ENCODE results near the gene STAB2.

GRCh38 chr12:103778781-103779180 lies 191.7 kb downstream of the STAB2 start:
- no peak for TF ChIP-seq CTCF (IDR thresholded peaks at IDR 0.05; ENCODE audit: low read depth, low read length, poor library complexity, severe bottlenecking)
- no peak for TF ChIP-seq EZH2phosphoT487 (IDR thresholded peaks at IDR 0.05; ENCODE audit: borderline replicate concordance, low read length)

Measured in DOHH2 (cell line).